SIG-M5 treated with dmso at 0.1 percent for 504 hours (cell line): ENCODE results near the gene SAMD4B.
A peak's percentile ranks its signal among the peaks of the same experiment; 100 is the strongest.

Source experiments
- DNase-seq: peaks from one replicate; lab custom pipeline; 2025; ENCODE audit not compliant: unreplicated experiment; lab: John Stamatoyannopoulos, UW

The SAMD4B gene

GRCh38 chr19:39420769-39421168 is 78.5 kb downstream of the SAMD4B start:
- DNase-seq = no peak

- no peak for DNase-seq
Observed at GRCh38 chr19:39422020-39422419, 79.8 kb downstream of the SAMD4B start.

DNA sequence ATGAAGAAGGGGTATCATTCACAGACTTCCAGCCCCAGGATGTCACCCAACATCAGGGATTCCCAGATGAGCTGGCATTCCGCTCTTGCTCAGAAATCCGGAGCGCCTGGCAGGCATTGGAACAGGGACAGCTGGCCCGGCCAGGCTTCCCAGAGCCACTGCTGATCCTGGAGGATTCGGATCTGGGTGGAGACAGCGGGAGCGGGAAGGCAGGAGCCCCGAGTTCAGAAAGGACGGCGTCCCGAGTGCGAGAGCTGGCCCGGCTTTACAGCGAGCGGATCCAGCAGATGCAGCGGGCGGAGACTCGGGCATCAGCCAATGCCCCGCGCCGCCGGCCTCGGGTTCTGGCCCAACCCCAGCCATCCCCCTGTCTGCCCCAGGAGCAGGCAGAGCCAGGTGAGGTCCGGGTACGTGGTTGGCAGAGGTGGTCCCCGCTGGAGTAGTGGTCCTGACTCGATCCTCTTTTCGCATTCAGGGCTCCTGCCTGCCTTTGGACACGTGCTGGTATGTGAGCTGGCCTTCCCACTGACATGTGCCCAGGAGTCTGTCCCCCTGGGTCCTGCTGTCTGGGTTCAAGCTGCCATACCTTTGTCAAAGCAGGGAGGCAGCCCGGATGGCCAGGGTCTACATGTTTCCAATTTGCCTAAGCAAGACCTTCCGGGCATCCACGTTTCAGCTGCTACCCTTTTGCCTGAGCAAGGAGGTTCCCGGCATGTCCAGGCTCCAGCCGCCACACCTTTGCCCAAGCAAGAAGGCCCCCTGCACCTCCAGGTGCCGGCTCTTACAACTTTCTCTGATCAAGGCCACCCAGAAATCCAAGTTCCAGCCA is 81.3 kb downstream of the SAMD4B start:
- DNase-seq = no peak

- no peak for DNase-seq
Observed at GRCh38 chr19:39424934-39425333, 82.7 kb downstream of the SAMD4B start.

DNA sequence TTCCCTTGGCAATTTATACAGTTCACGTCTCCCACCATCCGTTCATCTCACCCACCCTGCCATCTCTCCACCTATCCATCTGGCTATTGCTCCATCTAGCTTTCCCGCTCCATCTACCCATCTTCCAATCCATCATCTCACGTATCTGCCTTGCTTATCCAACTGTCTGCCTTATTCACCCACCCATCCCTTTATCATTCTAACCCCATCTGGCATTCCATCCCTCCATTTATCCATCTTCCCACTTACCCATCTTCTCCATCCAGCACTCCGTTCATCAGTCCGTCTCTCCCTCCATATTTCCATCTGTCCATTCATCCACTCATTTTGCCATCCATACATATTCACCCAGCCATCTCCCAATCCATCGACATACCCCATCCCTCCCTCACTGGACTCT is 83.5 kb downstream of the SAMD4B start:
- DNase-seq = no peak

DNA sequence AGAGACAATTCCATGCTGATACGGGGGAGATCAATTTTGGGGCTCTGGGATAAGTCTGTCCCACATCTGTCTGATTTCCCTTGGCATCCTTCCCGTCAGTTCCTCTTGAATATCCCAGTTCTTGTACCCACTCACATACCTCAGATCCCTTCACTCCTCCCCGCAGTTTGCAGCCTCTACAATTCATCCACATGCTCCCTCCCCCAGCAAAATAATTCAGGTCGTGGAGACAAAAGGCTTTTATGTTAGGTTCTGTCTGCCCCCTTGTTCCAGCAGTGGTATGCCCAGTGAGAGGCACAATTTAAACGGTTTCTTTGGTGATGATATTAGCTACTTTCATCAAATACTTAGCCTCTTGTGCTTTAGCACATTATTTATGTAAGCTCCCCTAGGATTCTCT is 83.9 kb downstream of the SAMD4B start:
- no peak for DNase-seq

- DNase-seq = no peak
Observed at GRCh38 chr19:39427707-39428106, 85.5 kb downstream of the SAMD4B start.

DNA sequence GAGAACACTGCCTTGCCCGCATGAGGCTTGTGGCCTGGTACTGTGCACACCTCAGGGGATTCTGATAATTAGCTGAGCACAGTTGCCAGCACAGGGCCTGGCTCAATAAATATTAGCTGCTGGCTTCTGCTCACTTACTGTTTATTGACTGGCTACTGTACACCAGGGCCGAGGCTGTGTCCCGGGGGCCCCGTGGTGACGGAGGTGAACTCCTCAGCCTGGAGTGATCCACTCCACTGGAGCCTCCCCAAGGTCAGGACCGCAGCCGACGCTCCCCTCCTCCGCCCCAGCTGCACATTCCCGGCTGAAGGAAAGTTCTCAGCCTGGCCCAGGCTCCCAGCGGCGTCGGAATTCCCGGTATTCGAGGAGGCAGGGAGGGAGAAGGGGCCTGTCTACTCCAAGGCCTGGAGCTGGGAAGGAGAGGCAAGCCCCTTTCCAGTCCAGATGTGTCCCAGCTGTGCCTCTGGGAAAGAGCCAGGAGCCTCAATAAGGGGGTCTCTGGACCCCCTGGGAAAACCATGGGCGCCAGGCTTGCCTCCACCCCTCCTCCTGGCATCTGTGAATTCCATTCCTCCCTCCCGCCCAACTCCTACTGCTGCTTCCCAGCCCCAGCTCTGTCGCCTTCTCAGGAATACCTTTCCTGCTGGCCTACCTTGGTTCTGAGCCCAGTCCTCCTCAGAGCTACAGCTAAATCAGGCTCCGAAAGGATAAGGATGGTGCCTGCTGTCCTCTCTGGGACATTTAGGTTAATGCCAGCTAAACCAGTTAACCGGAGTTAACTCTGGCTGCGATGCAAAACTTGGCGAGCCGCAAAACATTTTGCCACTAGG is 86.3 kb downstream of the SAMD4B start:
- DNase-seq = no peak

DNA sequence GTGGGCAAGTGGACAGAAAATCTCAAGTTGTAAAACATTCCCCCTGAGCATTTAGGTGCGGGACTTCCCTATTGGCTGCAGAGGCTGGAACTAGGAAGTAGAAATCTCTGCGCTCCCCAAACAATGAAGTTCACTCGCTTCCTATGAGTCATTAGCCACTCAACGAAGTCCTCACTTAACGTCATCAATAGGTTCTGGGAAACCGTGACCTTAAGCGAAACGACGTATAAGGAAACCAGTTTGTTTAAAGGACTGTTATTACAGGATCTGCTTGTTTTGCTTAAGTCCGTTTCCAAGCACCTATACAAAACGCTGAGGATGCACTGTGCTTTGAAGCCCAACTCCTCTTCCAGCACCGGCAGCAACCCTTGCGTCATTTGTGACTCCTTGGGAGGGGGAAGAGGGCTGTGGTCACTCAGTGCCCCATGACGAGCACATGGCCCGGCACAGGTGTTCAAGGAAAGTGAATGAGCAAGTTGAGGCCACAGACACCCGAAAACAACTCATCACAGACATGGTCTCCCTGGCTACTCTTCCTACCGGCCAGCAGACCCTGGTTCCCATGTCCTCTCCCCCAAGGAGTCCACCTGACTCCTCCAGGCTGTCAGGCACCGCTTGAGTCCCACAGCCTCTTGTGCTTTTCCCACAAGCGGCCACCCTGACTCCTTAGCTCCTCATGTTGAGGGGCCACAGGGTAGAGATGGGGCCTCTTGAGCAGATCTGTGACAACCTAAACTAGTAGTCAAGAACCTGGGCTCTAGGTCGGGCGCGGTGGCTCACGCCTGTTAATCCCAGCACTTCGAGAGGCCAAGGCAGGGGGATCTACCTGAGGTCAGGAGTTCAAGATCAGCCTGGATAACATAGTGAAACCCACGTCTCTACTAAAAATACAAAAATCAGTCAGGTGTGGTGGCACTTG is 88.7 kb downstream of the SAMD4B start:
- DNase-seq = peak; percentile 95

GRCh38 chr19:39432677-39433025 is 90.4 kb downstream of the SAMD4B start:
- no peak for DNase-seq

GRCh38 chr19:39433480-39434079 is 91.4 kb downstream of the SAMD4B start:
- DNase-seq = no peak

- no peak for DNase-seq
Observed at GRCh38 chr19:39434123-39435076, 92.2 kb downstream of the SAMD4B start.
